ENCODE data around the gene SHISAL1. TPM values are rescaled to one million over a fixed set of nuclear protein-coding genes. Genes with fewer than 3 reads are reported as not detected.

The SHISAL1 gene
- total RNA-seq, 1 experiment from 2014 or later: 2.9 TPM

GRCh38 chr22:44305455-44305854 lies 7.3 kb downstream of the SHISAL1 start:
- no peak overlapping the region for H2BK15ac ChIP-seq (ENCODE audit: low read depth, low read length)
- peaks cover 0 to 2% (median 0%) of the 10 kb centered on the region in 3 experiments; a peak in 1 of 7 replicates for H3K36me3 Mint-ChIP-seq (ENCODE audit: insufficient read depth in 1 of 3, low read depth in 3 of 3)
- no peak for DNase-seq
- no peak overlapping the region for H3K4ac ChIP-seq (ENCODE audit: low read depth, low read length)
- H3K79me2 ChIP-seq (ENCODE audit: insufficient read depth, low read length): no peaks in the 10 kb centered on the region
- no peak overlapping the region for H2BK12ac ChIP-seq (ENCODE audit: insufficient read length, low read depth, low read length)
- H3K18ac ChIP-seq (ENCODE audit: insufficient read length, low read depth, low read length): no peak overlapping the region
- H4K5ac ChIP-seq (ENCODE audit: insufficient read length, low read depth, low read length): no peak overlapping the region
- H3K27me3 Mint-ChIP-seq (ENCODE audit: low read depth): peaks cover 2% of the 10 kb centered on the region; the same call in 1 of the 2 replicates
- H2BK20ac ChIP-seq (ENCODE audit: low read depth, low read length, poor library complexity, severe bottlenecking): no peak overlapping the region
- no CpG with 5 or more reads among the region's 13 CpGs for WGBS (ENCODE audit: extremely low coverage, insufficient read length, low lambda C conversion rate)
- H3K79me1 ChIP-seq (ENCODE audit: insufficient read depth, low read depth, low read length, poor library complexity, severe bottlenecking): no peaks in the 10 kb centered on the region
- no peaks in the 10 kb centered on the region for H3K4me1 ChIP-seq (ENCODE audit: insufficient read depth, low read length)
- H3K4me3 Mint-ChIP-seq: no peak overlapping the region
- H2BK5ac ChIP-seq (ENCODE audit: insufficient read length, low read length): no peak overlapping the region
- no peak overlapping the region for H3T11ph ChIP-seq (ENCODE audit: low read length)
- H3K9ac ChIP-seq (ENCODE audit: extremely low read depth, insufficient read length, low read length): no peak overlapping the region
- H3K9me3 ChIP-seq (ENCODE audit: control insufficient read depth, low read depth, low read length): no peaks in the 10 kb centered on the region
- no peak overlapping the region for H2BK120ac ChIP-seq (ENCODE audit: low read depth, low read length, poor library complexity, severe bottlenecking)
- H4K20me1 ChIP-seq (ENCODE audit: control insufficient read depth, insufficient read depth, insufficient read length): no peaks in the 10 kb centered on the region
- peaks cover 3 to 20% of the 10 kb centered on the region in 2 experiments for H3K4me1 Mint-ChIP-seq
- H3K23me2 ChIP-seq (ENCODE audit: insufficient read length, low read depth, low read length, poor library complexity, severe bottlenecking): no peaks in the 10 kb centered on the region
- no peak for TF ChIP-seq CTCF (conservative IDR thresholded peaks at IDR 0.05)
- H4K91ac ChIP-seq (ENCODE audit: insufficient read length, low read depth, low read length): no peak overlapping the region
- no peak overlapping the region for H2AK5ac ChIP-seq (ENCODE audit: insufficient read length, low read length)
- H3K27me3 ChIP-seq (ENCODE audit: insufficient read depth, low read length): no peaks in the 10 kb centered on the region
- no peak overlapping the region for H2AFZ ChIP-seq (ENCODE audit: low read length)
- no peak overlapping the region for H3K27ac ChIP-seq (ENCODE audit: insufficient read length, low read depth, low read length)
- H3K23ac ChIP-seq (ENCODE audit: insufficient read length, low read depth, low read length): no peak overlapping the region
- H3K27ac Mint-ChIP-seq: peak overlapping the region in 1 of 3 experiments; percentile 67; a peak in 2 of 7 replicates
- H4K8ac ChIP-seq (replicated peaks; ENCODE audit: insufficient read length, low read depth, low read length): no peak overlapping the region
- H3K14ac ChIP-seq (ENCODE audit: insufficient read depth, low read length): peak overlapping the region; percentile 14; the same call in 1 of the 2 replicates
- no peak overlapping the region for H3K4me2 ChIP-seq (ENCODE audit: insufficient read depth, insufficient read length, low read length)
- peaks cover 0 to 3% of the 10 kb centered on the region in 2 experiments; a peak in 2 of 5 replicates for H3K9me3 Mint-ChIP-seq
- no peak overlapping the region for H3K56ac ChIP-seq (ENCODE audit: insufficient read length, low read depth, low read length)
